Glomerular visceral epithelial cell (primary cell): ENCODE measurements around the gene CYB561D2.

ENCODE experiments used
- DNase-seq: peaks from one replicate; pipeline ENCODE4 v3.0.0-alpha.2; 2016; ENCODE audit errors: extremely low spot score

Gene CYB561D2

DNA sequence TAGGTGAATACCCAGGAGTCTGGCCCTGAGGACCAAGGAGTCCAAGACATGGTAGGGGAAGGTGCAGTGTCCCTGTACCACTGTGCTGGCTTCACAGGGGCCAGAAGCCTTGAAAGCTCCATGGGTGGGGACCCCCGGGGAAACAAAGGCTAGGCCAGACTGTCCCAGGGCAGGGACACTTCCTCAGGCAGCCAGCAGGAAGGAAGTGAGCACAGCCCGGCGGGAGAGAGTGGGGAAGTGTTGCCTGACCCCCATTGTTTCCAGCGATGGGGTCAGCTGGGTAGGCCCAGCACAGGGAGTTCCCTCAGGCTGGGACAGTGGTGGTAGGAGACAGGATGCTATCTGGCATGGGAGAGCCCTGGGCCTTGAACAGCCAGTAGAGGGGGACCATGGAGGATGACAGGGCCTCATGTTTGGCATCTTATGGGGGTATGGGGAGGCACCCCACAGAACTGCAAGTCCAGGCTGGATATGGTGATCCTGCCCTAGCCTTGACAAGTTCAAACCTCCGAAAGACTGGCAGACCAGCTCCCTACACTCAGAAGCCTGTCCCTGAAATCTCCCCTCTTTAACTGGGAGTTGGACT, 27.0 kb upstream of the CYB561D2 start:
- no peak for DNase-seq

DNA sequence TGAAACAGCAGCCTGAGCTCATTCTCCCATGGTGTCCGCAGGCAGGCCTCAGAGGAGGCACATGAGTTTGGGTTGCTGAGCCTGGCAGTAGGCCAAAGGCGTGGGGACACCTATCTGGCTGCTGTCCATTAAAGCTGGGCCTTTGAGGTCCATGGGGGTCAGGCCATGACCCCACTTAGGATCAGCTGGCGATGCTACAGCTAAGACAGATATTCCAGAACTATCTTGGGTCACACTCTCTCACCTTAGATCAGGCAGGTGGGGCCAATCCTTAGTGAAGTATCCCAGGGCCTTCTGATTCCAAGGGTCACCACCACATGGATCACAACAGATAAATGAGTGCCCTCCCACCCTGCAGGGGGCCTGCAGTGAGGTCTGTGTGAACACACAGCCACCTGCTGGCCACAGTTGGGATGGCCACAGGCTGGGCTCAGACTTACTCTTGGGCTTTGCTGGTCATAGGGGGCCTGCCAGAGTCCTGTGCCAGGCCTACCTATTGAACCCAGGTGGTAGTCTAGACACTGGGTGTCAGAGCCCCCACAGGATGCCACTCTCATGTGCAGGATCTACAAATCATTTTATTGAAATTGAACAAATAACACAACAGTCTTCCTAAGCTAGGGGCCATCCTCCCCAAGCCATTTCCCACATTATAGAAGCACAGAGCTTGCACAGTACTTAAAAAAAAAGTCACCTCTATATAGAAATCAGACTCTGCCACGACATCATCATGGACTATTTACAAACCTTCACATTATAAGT, 26.1 kb upstream of the CYB561D2 start:
- DNase-seq = peak; percentile 68

DNA sequence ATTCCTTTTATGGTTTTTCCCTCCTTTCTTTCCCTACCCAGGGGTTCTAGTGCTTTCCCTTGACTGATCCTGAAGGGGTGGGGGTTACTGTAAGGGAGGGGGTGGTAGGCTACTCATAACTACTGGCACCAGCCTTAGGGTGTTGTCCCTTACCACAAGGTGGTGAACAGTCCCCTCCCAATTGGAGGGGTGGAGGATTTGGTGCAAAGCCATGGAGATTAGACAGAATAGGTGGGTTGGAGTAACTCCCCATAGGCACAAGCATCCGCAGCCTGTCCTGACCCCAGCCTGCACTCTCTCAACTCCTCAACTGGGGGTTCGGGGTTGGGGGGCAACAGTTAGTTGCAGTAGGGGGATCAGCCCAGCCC, 25.6 kb upstream of the CYB561D2 start:
- no peak for DNase-seq

DNA sequence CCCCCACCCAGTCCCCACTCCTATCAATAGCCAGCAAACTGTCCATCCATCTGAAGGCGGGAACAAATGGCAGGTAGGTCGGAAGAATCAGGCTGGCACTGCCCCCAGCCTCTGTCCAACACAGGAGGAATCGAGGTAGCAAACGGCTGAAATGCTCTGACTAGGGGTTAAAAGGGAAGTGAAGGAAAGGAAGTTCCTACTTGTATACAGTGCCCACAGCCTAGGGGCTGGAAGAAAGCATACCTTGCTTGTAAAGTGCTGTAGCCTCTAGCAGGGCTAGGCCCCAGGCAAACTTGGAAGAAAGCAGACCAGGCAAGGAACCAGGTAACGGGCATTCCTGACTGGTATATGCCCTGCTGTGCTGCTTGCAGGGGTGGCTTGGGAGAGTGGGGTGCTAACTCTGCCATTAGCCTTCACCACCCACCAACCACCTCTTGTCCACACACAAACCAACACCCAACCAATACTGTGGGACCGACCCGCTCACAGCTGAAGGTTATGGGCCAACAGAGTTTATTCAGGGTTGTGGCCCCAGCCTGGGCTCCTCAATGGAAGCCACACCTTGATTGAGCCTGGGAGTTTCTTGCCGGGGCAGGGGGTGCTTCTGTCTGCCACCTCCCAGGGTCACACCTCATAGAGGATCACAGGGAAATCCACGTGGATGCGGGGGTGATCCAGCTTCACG, 25.0 kb upstream of the CYB561D2 start:
- no peak for DNase-seq

DNA sequence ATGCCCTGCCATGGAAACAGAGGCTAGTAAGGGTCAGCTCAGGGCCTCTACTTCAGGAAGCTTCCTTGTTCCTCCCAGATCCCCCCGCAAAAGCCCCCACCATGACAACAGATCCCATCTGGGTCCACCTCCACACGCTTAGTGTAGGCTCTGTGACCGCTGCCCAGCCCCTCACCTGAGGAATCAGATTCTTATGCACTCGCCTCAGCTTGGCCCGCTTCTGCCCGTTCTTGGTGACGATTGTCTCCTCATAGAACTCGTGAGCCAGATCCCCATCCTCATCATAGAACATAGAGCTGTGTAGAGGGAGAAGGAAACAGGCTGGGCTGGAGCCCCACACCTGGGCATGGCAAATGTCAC, 24.5 kb upstream of the CYB561D2 start:
- no peak for DNase-seq

DNA sequence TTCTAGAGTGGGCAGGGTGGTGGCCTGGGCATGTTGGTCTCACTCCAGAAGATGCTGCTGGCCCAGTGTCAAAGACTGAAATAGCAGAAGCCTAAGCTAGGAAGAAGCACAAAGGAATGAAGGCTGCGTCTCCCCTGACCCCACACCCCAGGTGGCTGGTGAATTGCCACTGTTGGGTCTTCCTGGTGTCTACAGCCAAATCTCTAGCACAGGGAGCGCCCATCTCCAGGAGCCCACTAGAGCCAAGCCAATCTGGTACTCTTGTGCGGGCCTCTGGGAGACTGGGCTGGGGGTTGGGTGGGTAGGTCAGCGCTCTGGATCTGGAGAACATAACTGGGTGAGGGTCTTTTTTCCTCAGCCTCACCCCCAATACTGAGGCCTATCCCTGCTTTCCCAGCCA, 23.5 kb upstream of the CYB561D2 start:
- no peak for DNase-seq

DNA sequence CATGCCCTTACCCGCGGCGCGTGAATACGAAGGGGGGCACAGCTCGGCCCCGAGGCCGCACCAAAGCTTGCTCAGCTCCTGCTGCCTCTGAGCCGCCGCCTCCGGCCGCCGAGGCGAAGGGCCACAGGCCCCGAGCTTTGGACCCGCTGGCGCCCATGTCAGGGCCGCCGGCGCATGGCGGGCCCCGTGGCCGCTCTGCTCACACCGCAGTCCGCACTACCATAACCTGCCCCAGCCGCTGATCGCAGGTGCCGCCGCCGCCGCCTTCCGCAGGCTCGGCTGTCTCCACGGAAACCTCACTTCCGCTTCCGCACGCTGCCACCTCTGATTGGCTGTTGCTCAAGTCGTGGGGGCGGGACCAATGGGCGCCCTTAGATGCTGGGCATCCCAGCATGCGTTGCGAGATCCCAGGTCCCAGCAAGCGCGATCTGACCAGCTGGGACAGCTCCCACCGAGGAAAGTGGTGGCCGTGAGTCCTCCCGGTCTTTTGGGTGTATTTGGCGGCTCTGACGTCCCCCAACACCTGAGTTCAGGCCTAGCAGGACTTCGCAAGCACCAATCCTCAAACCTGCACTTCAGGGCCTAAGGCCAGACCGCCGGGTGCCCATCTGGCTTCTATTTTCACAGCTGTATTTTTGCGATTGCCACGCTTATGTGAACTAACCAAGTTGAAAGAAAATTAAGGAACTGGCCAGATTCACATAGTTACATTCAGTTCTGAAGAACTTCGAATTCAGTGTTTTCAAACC, 22.5 kb upstream of the CYB561D2 start, which contains the start of gene TUSC2:
Gene TUSC2 (minus strand): TSS at position 281 of the 749 bp plus-strand sequence. CDS start 124 bp downstream, at position 157.
- peak; percentile 96 for DNase-seq

DNA sequence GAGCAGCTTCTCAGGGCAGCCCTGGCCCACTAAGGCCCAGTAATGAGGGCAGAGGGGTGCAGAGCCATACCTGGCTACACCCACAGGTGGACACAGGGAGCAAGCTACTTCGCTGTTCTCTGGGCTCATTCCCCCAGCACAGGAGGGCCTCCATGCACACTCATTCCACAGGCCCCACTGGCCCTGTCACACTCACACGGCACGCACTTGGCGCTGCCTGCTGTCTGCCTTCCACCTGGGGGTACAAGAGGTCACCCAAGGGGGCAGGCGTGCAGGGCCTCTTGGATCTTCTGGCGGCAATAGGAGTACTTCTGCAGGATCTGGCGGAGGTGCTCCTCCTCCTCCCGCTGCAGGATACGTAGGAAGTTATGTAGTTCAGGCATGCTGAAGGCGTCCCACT, 20.3 kb upstream of the CYB561D2 start:
- DNase-seq = no peak

DNA sequence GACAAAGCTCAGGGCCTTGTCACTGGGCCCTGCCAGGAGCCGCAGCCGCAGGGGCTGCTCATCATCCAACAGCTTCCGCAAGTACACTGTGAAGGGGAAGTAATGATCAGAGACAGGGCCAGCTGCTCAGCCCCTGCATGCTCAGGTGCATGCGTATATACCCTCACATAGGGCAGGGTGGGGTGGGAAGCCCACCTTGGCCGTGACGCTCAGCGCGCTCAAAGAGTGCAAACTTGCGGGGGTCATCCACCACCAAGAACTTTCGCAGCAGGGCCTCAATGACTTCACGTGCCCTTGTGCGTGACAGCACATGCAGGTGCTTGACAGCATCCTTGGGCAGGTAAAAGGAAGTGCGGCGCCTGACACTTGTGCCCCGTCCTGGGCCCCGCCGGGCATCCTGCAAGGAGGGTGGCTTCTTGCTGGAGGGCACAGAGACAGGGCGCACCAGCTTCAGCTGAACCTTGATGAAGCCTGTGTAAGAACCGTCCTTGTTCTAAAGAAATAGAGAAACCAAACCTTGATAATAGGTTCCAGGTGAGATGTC, 19.2 kb upstream of the CYB561D2 start:
- DNase-seq = no peak

DNA sequence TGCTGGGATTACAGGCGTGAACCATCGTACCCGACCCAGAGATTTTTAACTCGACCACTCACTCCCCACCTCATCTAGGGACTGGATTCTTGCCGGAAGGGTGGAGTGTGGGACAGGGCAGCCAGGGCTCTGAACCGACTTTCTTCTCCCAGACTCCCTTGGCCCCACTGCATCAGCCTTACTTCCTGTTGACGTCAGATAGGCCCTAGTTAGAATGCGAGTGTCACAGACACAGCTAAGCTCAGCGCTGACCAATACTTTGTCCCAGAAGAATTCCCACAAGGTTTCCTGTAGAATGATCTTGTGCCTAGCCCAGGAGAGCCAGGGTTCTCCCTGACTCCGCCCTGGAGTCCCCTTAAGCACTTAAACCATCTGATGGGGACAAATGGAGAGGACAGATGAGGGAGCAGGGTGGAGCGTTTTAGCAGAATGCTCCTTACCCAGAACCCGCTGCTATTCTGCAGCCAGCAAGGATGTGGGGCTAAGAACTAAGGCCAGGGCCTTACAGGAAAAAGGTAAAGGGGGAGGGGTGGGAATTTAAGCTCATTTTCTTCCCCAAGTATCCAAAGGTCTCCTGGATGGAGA, 16.8 kb upstream of the CYB561D2 start:
- no peak for DNase-seq

DNA sequence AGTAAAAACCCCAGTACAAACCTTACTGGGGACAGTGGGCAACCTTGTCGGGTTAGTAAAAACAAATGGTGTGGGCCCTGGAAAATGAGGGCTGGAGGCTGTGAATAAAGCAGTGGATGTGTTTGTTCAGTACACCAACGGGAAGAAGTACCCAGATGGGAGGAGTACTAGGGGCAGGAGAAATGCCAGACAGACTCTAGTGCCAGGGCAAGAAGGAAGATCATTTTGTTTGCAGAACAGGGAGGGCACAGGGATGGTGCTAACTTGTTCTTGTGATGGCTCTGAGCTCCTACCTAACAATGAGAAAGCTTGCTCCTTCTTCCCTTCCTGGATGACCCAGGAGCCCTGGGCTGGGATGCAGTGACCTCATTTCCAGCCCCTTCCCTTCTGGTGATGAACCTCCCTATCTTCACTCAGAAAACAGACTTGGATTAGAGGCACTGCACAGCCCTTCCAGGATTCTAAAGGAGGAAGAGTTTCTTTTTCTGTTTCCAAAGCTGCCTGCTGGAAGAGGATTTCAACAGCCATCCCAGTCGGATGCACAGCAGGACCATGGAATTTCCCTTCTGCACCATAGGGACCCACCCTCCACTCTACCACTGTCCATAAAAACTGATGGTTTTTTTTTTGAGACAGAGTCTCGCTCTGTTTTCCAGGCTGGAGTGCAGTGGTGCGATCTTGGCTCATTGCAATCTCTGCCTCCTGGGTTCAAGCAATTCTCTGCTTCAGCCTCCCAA, 16.2 kb upstream of the CYB561D2 start:
- DNase-seq = no peak

DNA sequence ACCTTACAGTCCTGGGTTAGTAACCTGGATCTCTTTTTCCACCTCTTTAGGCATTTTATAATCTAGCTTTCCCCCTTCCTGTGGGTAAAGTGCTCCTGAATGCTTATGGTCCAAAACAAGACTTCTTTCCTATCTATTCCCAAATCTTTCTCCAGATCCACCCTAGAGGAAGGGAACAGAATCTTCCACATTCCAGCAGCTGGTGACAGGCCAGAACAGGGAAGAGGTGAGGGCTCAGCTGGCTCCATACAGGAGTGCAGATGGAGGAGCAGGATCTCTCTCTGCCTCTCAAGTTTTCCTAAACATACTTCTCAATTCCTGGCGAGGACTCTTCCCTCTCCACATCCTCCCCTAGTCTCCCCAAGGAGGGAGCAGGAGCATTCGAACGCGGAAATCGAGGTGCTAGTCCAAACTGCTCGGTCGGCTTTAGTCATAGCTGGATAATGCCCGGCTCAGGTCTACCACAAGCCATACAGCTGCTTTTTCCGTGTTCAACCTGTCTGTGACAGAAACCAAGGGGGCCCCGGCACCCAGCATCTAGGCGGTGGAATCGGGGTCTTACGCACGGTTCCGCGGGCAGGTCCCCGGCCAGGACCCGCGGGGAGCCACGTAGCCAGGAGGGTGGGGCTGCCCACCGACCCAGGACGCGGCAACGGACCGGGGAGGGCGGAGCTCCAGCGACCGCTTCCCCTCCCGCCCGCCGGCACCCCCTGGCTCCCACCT, 14.0 kb upstream of the CYB561D2 start:
- DNase-seq = no peak

DNA sequence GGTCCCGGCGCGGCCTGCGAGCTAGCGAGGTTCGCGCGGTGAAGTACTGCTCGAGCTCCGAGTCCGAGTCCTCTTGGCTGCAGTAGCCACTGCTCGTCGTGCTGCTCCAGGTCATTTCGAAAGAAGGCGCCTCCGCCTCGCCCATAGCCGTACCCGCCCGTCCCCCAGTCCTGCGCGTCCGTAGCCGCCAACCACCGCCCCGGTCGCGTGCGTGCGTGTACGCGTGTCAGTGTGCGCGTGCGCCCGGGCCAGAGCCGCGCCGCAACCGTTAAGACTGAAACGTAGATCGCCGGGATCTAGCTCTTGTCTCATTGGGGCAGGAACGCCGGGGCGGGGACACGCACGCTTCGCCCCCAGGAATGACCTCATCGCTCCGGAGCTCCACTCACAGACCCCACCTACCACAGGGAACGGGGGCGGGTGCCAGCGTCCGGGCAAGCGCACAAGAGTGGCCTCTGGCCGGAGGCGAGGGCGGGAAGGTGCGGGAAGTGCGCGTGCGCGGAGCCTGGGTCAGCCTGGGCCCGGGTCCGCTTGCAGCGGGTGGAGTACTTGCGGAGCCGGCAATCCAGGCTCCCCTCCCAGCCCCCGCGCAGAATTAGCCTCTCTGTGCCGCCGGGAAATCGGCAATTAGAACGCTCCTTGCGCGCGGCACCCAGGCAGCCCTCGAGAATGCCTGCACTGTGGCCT, 13.3 kb upstream of the CYB561D2 start:
- peak; percentile 99 for DNase-seq

DNA sequence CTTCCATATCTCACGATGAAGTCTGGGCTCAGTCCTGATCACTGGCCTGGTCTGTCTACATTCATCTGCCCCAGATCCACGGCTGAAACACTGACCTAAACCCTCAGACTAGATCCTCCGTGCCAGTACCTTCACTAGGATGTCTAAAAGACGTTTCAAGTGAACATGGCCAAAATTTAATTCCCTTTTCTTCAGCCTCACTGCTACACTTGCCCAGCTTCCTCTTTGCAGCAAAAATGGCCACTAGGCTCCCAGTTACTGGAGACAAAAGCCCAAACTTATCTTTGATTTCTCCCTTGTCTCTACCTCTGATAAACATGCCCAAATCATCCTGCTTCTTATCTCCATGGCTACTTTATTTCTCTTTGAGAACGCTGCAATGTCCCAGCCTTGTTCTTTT, 11.7 kb upstream of the CYB561D2 start:
- no peak for DNase-seq

DNA sequence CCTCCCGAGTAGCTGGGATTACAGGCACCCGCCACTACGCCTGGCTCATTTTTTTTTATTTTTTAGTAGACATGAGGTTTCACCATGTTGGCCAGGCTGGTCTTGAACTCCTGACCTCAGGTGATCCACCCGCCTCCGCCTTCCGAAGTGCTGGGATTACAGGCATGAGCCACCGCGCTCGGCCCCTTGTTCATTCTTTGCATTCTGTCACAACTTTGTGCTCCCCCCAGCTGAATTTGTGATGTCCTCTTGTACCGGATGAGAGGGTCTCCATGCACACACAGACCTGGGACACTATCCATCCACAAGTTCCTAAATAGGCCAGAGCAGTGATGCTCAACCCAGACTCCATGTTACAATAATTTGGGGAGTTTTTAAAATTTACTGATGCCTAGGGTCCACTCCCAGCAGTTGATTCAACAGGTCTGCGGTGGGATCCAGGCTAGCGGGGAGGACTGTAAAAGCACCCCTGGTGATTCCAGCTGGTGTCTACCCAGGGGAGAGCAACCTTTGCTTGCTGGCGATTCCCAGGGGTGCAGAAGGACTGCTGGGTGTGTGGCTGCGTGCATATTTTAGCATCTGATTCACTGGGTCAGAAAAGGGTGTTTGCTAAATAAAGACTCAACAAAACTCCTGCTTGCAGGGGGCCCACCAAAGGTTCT, 11.0 kb upstream of the CYB561D2 start:
- no peak for DNase-seq

DNA sequence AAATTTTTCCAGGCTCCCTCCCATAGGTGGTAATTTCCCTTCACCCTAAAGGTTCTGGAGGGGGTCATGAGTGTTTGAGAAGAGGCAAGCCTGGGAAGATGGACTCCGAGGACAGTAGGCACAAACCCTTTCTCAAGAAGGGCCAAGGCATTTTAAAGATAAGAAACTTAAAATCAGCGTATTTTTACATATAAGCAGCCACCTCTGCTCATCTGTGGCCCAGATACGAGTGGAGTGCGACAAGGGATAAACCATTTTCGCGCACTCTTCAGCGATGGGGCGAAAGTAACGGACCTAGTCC, 10.6 kb upstream of the CYB561D2 start:
- DNase-seq = no peak

DNA sequence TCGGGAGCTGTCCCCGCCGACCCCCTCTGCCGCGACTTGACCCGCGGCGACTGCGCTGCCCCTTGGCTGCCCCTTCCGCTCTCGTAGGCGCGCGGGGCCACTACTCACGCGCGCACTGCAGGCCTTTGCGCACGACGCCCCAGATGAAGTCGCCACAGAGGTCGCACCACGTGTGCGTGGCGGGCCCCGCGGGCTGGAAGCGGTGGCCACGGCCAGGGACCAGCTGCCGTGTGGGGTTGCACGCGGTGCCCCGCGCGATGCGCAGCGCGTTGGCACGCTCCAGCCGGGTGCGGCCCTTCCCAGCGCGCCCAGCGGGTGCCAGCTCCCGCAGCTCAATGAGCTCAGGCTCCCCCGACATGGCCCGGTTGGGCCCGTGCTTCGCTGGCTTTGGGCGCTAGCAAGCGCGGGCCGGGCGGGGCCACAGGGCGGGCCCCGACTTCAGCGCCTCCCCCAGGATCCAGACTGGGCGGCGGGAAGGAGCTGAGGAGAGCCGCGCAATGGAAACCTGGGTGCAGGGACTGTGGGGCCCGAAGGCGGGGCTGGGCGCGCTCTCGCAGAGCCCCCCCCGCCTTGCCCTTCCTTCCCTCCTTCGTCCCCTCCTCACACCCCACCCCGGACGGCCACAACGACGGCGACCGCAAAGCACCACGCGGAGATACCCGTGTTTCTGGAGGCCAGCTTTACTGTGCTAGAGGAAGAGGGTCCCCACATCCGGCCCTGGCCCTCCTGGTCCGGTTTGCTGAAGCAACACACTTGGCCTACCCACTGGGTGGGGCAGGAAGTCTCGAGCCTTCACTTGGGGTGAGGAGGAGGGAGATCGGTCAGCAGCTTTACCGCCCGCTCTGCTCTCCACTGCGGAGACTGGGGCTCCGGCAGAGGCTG, 10.0 kb upstream of the CYB561D2 start, which contains the start of gene RASSF1:
Gene RASSF1 (minus strand): TSS at position 389 of the 882 bp plus-strand sequence. CDS start 31 bp downstream, at position 358.
- DNase-seq = no peak

DNA sequence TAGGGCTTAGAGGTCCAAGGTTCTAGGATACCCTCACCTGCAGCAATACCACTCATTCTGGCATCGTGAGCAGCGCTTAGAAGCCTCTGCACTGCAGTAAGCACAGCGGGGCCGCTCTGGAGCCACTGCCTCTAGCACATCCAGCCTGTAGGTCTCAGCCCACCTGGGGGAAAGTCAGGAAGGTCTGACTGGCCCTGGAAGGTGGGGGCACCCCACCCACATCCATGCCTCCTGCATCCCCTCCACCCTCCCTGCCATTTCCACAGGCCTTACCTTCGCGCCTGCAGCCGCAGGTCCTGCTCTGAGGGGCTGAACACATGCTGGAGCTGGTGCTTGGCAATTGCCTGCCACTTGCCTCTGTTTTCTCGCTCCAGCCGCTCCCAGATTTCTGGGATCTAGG, 9.1 kb upstream of the CYB561D2 start:
- DNase-seq = no peak
